Glomerular visceral epithelial cell (primary cell): ENCODE results near the gene VPS26A.
A peak's percentile ranks its signal among the peaks of the same experiment; 100 is the strongest.

Experiments
- DNase-seq: peaks from one replicate; pipeline ENCODE4 v3.0.0-alpha.2; 2016; ENCODE audit errors: extremely low spot score

VPS26A gene

DNA sequence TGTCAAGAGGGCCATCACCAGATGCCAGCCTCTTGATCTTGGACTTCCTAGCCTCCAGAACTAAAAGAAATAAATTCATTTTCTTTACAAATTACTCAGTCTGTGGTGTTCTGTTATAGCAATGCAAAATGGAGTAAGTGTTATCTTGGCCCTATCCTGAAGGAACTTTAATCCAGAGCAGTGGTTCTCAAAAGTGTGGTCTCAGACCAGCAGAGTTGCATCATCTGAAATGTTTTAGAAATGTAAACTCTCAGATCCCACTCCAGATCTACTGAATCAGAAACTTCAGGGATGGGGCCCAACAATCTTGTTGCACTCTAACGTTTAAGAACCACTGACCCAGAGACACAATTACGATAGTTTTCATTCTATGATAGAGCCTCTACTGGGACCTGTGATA is 52.8 kb downstream of the VPS26A start:
- no peak for DNase-seq

DNA sequence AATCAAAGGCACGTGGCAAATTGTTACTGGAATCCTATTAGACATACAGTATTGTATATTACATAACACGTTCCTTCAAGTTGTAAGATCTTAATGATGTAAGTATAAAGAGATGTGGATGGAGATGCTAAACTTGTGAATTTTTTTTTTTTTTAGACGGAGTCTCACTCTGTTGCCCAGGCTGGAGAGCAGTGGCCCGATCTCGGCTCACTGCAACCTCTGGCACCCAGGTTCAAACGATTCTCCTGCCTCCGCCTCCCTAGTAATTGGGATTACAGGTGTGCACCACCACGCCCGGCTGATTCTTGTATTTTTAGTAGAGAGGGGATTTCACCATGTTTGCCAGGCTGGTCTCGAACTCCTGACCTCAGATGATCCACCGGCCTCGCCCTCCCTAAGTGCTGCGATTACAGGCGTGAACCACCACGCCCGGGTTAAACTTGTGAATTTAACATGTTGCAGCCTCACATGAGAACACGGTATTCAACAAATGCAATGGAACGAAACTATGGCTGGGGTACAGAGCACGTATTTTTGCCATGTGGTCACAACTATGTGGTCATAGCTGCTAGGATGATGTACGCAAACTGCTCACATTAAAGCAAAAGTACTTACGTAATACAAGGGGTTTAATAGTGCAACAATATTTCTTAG is 55.2 kb downstream of the VPS26A start:
- no peak for DNase-seq

DNA sequence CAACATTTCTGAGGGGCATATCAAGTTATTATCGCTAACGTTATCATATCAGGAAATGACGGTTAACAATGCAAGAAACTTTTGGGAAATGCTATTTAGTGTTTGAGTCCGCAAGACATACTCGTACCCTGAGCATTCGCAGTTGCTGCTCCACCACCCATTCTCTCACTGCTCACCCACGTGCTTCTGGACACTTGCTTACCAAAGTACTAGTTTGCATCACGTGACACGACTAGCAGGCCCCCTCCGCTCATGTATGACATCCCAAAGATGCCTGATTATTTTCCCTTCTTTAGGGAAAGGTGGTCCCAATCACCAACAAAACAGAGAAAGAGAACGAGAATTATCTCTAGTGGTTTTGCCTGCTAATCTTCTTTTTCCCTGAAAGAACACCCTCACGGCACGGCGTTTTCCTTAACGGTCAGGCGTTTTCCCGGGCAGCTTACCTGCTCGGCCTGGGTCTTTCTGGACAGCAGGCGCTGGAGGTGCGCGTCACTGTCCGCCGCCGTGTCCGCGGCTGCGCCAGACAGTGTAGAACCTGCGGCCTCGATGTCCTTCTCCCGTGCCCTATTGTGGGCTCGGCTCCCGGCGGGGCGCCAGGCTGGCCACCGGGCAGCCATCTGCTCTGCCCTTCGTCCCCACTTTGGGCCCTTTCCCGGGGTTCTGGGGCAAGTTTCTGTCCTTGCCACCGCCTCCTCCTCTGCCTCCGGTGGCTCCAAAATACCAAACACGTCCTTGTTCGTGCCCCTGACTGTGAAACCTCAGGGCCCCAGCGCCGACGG is 56.0 kb downstream of the VPS26A start, which contains the start of gene SUPV3L1:
Gene SUPV3L1, plus strand, starts transcription at position 492 of the 782 bp plus-strand sequence. Its CDS starts 58 bp downstream, at position 550.
- peak; percentile 95 for DNase-seq

DNA sequence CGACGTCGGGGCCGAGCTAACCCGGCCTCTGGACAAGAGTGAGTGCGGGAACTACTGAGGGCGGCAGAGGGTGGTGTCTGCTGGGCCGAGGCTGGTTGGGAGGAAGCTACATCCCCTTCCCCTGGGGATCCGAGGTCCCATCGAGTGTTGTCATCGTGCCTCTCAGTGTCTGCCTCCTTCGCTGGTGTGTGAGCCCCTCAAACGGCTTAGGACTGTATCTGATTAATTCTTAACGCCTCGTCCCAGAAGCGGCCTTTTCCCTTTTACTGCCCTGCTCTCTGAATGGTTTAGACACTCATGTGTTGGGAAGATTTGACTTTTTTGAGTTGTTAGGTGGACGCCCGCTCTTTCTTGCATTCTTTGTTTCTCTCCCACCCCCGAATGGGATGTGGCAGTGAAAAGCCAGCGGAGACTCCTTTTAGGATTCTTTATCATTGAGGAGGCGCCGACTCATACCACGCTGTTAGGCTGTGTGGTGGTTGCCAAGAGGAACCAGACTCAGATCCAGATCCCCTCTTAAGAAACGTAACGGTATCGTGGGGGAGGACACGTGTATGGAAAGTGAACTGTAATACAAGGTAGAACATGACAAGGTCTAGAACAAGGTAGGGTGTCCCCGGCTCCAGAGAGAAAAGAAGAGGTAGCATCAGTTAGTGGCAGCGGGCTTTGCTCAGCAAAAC is 56.7 kb downstream of the VPS26A start:
- DNase-seq = peak; percentile 13

DNA sequence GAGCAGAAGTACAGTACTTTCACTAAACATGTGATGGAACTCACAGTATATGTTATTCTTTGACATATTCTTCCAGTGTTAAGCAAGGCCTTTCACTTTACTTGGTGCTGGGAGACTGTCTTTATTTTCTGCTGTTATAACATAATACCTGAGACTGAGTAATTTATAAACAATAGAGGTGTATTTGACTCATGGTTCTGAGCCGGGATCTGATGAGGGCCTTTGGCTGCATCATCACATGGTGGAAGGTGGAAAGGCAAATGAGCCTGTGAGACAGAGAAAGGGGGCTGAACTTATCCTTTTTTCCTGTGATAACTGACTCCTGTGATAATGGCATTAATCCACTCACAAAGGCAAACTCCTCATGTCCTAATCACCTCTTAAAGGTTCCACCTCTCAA is 57.5 kb downstream of the VPS26A start:
- DNase-seq = no peak

DNA sequence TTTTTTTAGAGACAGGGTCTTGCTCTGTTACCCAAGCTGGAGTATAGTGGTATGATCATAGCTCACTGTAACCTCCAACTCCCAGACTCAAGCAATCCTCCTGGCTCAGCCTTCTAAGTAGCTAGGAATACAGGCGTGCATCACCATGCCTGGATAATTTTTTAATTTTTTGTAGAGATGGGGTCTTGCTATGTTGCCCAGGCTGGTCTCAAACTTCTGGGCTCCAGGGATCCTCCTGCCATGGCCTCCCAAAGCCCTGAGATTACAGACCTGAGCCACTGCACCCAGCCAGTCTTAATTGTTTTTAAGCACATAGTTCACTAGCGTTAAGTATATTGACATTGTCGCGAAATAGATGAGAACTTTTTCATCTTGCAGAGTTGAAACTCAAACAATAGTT is 58.0 kb downstream of the VPS26A start:
- no peak for DNase-seq

DNA sequence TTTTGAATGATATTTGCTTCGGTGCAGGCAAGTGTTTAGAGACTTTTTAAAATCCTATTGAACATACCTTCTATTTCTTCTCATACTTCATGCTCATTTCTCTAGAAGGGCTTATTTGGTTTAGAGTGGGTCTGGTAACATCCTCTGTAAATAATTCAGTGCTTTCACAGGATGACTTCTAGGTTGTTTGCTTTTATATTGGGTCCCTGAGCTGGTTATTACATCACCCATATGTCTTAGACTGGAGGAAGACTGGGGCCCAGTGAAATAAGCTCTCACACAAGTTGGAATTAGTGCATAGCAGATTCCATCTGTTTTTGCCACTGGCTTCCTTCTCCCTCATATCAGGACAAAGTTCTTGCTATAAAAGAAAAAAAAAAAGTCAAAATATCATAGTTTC is 62.5 kb downstream of the VPS26A start:
- DNase-seq = no peak

DNA sequence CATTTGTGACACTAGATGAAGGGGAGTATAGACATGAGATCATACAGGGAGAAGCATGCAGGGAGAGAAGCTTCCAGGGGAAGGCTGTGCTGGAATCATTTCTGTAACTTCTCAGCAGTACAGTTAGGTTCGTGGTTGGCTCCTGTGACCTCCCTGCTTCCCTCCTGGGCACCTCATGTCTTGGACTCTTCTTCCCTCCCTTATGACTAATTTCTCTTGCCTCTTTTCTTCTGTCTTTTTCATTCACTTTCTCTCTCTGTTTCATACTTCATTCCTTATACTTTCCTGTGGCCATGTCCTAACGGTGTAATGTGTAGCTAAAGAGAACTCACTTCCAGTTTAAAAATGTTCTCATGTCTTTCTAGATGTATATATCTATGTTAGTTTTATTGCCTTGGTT is 77.1 kb downstream of the VPS26A start:
- DNase-seq = no peak

DNA sequence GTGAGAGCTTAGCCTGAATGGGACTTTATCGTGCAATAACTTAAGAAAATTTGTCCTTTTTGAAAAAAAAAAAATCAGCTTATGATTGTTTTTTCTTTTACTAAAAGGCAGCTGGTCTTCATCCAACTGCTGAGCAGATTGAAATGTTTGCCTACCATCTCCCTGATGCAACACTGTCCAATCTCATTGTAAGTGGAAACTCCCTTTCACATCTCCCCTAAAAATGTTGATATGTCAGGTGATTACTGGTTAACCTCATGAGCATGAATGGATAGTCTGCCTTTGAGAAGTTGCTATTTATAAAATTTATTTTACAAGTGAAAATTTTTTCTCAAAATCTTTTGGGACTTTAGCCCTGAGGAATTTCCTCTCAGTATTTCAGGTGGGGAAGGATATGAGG is 78.4 kb downstream of the VPS26A start:
- no peak for DNase-seq

DNA sequence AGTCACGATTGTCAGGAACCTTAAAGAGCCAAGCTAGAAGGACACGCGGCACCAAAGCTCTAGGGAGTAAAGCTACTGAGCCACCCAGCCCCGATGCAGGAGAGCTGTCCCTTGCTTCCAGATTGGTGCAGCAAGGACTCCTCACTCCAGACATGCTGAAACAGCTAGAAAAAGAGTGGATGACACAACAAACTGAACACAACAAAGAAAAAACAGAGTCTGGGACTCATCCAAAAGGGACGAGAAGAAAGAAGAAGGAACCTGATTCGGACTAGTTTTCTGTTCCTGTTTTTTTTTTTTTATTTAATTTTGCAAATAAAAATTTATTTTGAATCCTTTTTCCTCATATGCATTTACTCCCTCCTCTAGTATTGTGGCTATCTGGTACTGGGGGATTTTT is 84.8 kb downstream of the VPS26A start:
- DNase-seq = no peak

DNA sequence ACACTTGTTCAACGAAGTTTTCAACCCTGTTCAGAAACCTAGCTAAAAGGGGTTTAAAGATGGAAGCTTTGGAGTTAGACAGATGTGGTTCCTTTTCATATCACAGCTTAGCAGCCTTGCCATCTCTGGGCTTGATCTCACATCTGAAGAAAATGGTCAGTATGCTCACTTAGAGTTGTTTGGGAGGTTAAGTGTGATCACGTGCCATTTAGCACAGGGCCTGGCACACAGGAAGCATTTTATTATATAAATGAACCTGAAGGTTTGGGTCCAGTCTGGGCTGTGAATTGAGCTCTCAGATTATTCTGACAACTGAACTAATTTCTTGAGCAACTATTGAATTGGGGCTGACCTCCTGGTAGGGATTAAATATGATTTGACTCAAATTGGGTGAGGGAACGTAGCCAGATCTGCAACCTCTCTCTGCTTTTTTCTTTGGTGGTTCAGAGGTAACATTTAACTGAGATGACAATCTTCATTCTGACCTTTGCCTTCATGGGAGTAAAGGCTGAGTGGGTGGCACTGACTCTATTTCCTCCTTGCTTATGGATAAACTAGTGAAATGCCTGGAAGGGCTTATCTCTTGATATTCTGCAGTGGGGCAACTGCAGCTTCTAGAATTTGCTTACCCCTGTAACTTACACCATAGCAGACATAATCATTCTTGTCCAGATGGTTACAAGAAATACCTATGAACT is 86.0 kb downstream of the VPS26A start:
- no peak for DNase-seq

DNA sequence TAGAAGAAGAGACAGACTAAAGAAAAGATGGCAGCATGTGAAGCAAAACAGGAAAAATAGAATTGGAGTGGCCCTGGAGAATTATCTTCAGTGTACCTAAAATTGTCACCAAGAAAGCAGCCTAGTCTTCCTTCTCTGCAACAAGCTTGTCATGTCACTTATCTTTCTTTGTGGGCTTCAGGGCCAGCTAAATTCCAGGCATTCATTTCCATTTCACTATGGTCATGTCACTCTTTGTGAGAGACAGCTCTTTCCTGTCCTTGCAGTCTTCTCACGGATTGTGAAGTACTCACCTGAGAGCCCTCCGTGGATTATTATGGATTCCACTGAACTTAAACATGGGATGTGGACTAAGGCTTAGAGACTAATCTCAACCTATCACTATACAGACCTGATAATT is 87.1 kb downstream of the VPS26A start:
- DNase-seq = no peak

DNA sequence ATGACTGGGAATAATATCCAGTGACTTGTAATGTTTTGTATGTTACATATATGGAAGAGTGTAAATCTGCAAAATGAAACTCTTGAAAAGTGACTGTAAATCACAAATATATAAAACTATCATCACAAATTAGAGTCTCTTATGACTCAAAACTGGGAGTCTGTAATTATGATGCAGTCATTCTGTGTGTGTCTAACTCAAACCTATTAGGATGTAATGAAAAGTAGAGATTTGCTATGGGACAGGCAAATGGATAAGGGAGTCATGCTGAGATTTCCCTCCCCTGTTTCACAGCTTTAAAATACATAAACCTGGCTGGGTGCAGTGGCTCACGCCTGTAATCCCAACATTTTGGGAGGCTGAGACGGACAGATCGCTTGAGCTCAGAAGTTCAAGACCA is 87.5 kb downstream of the VPS26A start:
- no peak for DNase-seq

DNA sequence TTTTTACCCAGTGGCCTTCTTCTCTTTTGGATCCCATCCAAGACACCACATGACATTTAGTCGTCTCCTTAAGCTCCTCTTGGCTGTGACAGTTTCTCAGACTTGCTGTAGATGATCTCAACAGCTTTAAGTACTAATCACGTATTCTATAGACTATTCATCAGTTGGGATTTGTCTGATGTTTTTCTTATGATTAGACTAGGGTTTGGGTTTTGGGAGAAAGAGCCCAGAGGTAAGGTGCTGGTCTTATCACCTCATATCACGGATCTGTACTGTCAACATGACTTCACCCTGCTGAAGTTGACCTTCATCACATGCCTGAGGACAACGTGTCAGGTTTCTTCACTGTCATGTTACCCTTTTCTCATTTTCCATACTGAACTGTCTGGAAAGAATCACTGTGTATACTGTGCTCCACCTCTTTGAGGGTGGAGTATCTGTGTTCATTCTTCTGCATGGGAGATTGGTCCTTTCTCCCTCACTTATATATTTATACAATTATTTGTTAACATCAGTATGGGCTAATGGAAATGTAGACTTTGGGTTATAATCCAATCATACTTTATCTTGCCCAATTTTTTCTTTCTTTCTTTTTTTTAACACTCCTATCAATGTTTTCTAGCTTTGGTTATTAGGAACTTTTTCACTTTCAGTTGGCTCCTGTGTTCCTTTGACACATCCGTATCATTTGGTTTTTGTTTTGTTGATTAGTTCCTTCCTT is 89.8 kb downstream of the VPS26A start:
- DNase-seq = no peak

DNA sequence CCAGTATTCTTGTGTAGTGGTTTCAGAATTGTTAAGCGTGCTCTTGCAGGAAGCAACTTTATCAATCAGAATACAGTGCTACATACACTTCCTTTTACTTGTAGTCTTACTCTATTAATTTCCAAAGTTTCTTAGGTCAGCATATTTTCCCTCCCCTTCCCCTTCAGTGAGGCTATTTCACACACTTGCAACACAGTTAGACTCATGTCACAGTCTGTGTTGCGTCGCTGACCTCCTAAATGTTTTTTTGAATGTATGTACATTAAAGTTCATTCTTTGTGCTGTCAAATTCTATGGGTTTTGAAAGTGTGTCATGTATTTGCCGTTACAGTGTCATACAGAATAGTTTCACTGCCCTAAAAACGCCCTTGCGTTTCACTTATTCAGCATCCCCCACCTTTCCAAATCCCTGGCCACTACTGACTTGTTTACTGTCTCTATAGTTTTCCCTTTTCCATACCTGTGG is 90.7 kb downstream of the VPS26A start:
- DNase-seq = no peak

DNA sequence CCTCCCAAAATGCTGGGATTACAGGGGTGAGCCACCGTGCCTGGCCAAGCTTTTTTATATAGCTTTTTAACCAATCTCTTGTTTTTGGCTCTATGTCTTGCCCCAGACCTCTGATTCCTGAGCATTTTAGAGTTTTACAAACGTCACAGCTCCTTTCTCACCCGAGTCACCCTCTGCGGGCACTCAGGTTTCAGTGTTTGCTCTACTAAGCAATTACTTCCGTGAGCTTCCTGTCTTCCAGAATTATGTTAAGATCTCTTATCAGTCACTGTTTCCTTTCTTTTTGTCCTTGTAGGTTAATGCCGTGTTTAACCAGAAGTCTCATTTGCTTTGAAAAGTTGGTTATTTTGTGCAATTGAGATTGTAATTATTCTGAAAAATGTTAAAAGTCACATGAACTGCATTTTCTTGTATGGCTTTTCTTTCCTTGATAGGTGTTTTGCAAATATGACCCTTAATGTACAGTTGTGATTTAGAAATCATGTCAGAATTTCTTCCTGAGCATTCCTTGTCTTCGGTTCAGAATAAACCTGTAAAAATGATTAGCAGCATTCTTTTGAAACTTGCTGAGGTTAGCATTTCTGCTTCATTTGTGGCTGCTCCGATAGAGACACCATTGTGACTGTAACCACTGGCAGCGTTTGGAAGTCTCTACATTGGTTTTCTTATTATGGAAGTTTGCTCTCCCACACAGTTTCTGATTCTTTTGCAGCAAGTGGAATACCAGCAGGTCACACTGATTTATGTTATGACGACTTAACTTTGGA is 91.6 kb downstream of the VPS26A start:
- DNase-seq = no peak

DNA sequence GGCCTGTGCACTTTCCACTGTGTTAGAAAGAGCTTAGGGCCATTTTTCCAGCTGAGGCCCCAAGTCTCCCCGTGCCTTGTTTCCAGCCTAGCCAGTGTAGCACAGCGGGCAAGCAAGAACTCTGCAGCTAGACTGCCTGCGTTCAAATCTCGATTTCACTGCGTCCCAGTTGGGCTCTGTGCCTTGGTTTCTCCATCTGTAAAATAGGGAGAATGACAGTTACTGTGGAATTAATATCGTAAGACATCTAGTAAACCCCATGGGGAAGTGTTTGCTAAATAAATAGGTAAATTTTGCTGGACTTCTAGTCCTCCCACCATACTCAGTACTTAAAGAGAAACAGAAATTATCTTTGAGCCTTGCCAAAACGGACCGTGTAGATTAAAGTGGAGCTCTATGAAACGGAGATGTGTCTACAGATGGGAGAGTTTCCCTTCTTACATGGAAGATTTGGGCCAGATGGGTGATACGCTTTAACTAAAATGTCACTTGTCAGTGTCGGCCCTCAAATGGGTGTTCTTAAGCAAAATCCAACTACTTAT is 92.7 kb downstream of the VPS26A start:
- DNase-seq = no peak

DNA sequence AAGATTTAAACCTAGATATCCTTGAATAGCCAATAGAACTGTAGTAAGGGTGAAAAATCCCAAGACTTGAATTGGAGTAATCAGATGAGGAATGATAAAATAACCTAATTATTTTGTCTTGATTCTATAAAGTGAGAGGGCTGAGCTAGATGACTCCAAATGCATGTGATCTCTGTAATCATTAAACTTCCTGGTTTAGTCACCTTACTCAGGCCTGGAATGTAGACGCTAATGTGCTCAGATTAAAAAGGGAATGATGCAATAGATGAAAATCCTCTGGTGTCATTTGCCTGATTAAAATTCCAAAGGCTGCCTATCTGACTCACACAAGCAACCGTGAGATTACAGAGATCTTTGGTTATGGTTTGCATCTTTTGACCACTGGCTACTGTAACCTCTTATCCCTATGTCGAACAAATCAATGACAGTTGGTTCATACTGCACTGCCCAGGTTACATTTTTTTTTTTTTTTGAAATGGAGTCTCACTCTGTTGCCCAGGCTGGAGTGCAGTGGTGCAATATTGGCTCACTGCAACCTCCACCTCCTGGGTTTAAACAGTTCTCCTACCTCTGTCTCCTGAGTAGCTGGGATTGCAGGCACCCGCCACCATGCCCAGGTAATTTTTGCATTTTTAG is 93.3 kb downstream of the VPS26A start:
- DNase-seq = peak; percentile 93

DNA sequence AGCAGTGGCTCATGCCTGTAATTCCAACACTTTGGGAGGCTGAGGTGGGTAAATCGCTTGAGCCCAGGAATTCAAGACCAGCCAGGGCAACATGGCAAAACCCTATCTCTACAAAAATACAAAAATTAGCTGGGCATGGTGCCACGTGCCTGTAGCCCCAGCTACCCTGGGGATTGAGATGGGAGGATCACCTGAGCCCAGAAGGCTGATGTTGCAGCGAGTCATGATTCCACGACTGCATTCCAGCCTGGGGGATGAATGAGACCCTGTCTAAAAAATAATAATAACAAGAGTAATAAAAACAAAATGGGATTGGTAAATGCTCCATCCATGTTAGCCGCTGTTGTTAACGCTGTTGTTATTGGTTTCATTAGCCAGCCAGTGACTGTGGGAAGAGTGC is 94.9 kb downstream of the VPS26A start:
- DNase-seq = peak; percentile 31

DNA sequence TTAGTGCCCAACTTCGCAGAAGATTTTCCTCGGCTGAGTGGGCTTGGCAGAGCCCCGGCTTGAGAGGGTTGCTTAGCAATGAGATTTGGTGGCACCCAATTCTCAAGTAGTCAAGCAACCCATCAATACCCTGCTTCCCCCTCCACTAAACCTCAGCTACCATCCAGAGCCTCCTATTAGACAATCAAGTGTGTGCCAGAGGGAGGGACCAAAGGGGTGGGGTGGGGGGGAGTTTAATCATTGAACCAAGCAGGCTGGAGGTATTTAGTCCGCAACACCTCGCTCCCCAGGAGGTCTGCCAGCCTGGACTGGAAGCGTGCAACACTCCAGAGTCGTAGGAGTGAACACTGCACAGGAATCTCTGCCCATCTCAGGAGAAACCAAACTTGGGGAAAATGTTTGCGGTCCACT is 96.1 kb downstream of the VPS26A start, which contains the start of gene HKDC1:
Gene HKDC1, plus strand, starts transcription at position 292 of the 411 bp plus-strand sequence. Its CDS starts 104 bp downstream, at position 396.
- peak; percentile 98 for DNase-seq
